Body of pancreas (tissue), 4 donors: ENCODE results near the gene PCDH9.

Experiments used
- POLR2A ChIP-seq, 3 donors: fragments of 450-650 bp; IDR thresholded peaks; one replicate each; pipeline ENCODE4 v1.6.1; 2016; ENCODE audit warnings: antibody characterized with exemption in 3 of 3, mild to moderate bottlenecking in 2 of 3
- TF ChIP-seq, protein P1 (sequence below), 7 experiments: fragments of 450-650 bp in 4 of 7; fragments of 200-600 bp in 3 of 7; sonication (generic) in 3 of 7; IDR thresholded peaks; one replicate each; pipeline ENCODE4 v1.5.1; 2016 to 2019; ENCODE audit warnings: antibody characterized with exemption in 7 of 7

- TF ChIP-seq, protein P1, sequence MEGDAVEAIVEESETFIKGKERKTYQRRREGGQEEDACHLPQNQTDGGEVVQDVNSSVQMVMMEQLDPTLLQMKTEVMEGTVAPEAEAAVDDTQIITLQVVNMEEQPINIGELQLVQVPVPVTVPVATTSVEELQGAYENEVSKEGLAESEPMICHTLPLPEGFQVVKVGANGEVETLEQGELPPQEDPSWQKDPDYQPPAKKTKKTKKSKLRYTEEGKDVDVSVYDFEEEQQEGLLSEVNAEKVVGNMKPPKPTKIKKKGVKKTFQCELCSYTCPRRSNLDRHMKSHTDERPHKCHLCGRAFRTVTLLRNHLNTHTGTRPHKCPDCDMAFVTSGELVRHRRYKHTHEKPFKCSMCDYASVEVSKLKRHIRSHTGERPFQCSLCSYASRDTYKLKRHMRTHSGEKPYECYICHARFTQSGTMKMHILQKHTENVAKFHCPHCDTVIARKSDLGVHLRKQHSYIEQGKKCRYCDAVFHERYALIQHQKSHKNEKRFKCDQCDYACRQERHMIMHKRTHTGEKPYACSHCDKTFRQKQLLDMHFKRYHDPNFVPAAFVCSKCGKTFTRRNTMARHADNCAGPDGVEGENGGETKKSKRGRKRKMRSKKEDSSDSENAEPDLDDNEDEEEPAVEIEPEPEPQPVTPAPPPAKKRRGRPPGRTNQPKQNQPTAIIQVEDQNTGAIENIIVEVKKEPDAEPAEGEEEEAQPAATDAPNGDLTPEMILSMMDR (IDR thresholded peaks at IDR 0.05), result no peak
- TF ChIP-seq POLR2A (IDR thresholded peaks at IDR 0.05), result no peak
Measured at GRCh38 chr13:66663206-66663605, 566.9 kb downstream of the PCDH9 start.
